GM12801 (cell line): ENCODE results near the gene CIB4.

Experiments
- CTCF ChIP-seq: IDR thresholded peaks from one replicate; pipeline ENCODE4 v1.5.1; 2011; ENCODE audit warnings: control low read depth; ENCODE audit not compliant: insufficient read length; ENCODE audit errors: extremely low read depth

CIB4 gene

GRCh38 chr2:26612034-26612433, 29.1 kb downstream of the CIB4 start:
- no peak for TF ChIP-seq CTCF

GRCh38 chr2:26610504-26611335, 30.4 kb downstream of the CIB4 start:
- no peak for TF ChIP-seq CTCF

- TF ChIP-seq CTCF: no peak
Measured at GRCh38 chr2:26609839-26610277, 31.3 kb downstream of the CIB4 start.

GRCh38 chr2:26609205-26609631, 31.9 kb downstream of the CIB4 start:
- TF ChIP-seq CTCF: no peak

GRCh38 chr2:26608557-26608956, 32.6 kb downstream of the CIB4 start:
- TF ChIP-seq CTCF: no peak

- TF ChIP-seq CTCF: no peak
Measured at GRCh38 chr2:26607698-26608097, 33.5 kb downstream of the CIB4 start.

GRCh38 chr2:26606847-26607190, 34.3 kb downstream of the CIB4 start:
- TF ChIP-seq CTCF: no peak
